Measurements from ENCODE around the gene ZNF521.

- TF ChIP-seq CTCF (IDR thresholded peaks at IDR 0.05; ENCODE audit: extremely low read depth in 1 of 2, insufficient read depth in 1 of 2, low read depth in 1 of 2, low read length in 2 of 2) (no peak), POLR2A (IDR thresholded peaks at IDR 0.05; ENCODE audit: low read depth, low read length) (no peak)
Observed at GRCh38 chr18:25274926-25275325, 77.0 kb downstream of the ZNF521 start.

All from endothelial cell of umbilical vein (primary cell).